ENCODE results near the gene HAGH.
A peak's percentile ranks its signal among the peaks of the same experiment; 100 is the strongest.
"Not testable (repeated sequence)": the region's sequence is repeated elsewhere in the genome, so short reads cannot be mapped to it uniquely, and the experiment has no call there.

HAGH gene

DNA sequence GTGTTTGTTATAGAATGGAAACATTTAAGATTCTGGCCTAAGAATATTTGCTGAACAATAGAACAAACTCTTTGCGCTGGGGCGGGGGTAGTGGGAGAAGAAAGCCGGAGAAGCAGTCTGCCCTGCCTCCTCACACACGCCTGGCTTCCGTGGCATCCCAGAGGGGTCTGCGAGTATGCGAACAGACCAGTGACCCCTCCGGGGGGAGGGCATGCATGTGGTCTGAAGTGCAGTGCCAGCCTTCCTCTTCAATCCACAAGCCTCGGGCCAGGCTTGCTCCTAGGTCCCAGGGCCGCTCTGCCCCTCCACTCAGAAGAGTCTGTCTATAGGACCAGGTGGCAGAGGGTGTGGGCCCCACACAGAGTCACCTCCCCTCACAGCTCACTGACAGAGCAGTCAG, 19.0 kb downstream of the HAGH start:
- Histone ChIP-seq H3K4me1 (no peaks in the 10 kb centered on the region), H3K27me3 (no peaks in the 10 kb centered on the region), H3K36me3 (peaks cover 35 to 56% (median 52%) of the 10 kb centered on the region in 3 donors), H3K9me3 (no peaks in the 10 kb centered on the region), H3K4me3 (no peak overlapping the region), H3K27ac (no peak overlapping the region)
- no peak for DNase-seq
- TF ChIP-seq, protein P1, sequence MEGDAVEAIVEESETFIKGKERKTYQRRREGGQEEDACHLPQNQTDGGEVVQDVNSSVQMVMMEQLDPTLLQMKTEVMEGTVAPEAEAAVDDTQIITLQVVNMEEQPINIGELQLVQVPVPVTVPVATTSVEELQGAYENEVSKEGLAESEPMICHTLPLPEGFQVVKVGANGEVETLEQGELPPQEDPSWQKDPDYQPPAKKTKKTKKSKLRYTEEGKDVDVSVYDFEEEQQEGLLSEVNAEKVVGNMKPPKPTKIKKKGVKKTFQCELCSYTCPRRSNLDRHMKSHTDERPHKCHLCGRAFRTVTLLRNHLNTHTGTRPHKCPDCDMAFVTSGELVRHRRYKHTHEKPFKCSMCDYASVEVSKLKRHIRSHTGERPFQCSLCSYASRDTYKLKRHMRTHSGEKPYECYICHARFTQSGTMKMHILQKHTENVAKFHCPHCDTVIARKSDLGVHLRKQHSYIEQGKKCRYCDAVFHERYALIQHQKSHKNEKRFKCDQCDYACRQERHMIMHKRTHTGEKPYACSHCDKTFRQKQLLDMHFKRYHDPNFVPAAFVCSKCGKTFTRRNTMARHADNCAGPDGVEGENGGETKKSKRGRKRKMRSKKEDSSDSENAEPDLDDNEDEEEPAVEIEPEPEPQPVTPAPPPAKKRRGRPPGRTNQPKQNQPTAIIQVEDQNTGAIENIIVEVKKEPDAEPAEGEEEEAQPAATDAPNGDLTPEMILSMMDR (IDR thresholded peaks at IDR 0.05) = no peak
- intact Hi-C loops (cut with DNase I; ENCODE audit: low total_unique reads) = no loop called here

DNA sequence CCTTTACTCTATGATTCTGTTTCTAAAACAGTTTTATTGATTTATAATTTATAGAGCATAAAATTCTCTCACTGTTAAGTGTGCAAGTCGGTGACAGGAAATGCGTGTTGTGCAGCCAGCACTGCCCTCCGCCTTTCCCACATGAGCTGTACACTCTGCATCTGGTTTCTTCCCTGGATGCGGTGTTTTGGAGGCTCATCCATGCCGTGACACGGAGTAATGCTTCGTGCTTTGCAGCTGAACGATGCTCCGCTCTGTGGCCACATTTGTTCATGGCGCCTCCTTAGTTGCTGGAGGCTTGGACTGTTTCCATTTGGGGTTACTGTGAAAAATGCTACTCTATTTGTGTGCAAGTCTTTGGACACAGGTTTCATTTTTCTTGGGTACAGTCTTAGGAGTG, 25.9 kb downstream of the HAGH start:
- H3K9me3 ChIP-seq = peaks cover 0 to 5% (median 0%) of the 10 kb centered on the region in 3 donors
- H3K27me3 ChIP-seq = no peaks in the 10 kb centered on the region
- no peaks in the 10 kb centered on the region for H3K4me1 ChIP-seq
- H3K27ac ChIP-seq = no peak overlapping the region
- TF ChIP-seq, protein P1 (IDR thresholded peaks at IDR 0.05) = no peak
- peaks cover 0 to 8% (median 0%) of the 10 kb centered on the region in 3 donors for H3K36me3 ChIP-seq
- intact Hi-C loops (cut with DNase I; ENCODE audit: low total_unique reads) = no loop called here
- DNase-seq = no peak
- no peak overlapping the region for H3K4me3 ChIP-seq

- H3K36me3 ChIP-seq; DNase-seq; H3K4me3 ChIP-seq; H3K9me3 ChIP-seq; H3K27me3 ChIP-seq; H3K4me1 ChIP-seq; intact Hi-C loops (cut with DNase I; ENCODE audit: low total_unique reads); H3K27ac ChIP-seq: not testable (repeated sequence)
These were observed 27.4 kb downstream of the HAGH start for GRCh38 chr16:1799263-1799662.

- intact Hi-C loops (cut with DNase I; ENCODE audit: low total_unique reads) = no loop called here
- TF ChIP-seq, protein P1 (IDR thresholded peaks at IDR 0.05) = no peak
- Histone ChIP-seq H3K36me3 (peaks cover 0 to 29% (median 8%) of the 10 kb centered on the region in 3 donors), H3K27ac (no peak overlapping the region), H3K4me1 (peaks cover 0 to 9% (median 0%) of the 10 kb centered on the region in 4 donors), H3K9me3 (peaks cover 0 to 5% (median 0%) of the 10 kb centered on the region in 3 donors), H3K27me3 (no peaks in the 10 kb centered on the region), H3K4me3 (no peak overlapping the region)
- peak in 1 of 2 donors; percentile 57 for DNase-seq
These were observed 31.5 kb downstream of the HAGH start for GRCh38 chr16:1794908-1795666.

- H3K4me1 ChIP-seq = peaks cover 0 to 9% (median 0%) of the 10 kb centered on the region in 4 donors
- intact Hi-C loops (cut with DNase I; ENCODE audit: low total_unique reads) = no loop called here
- H3K4me3 ChIP-seq = no peak overlapping the region
- no peaks in the 10 kb centered on the region for H3K27me3 ChIP-seq
- peaks cover 0 to 5% (median 0%) of the 10 kb centered on the region in 3 donors for H3K9me3 ChIP-seq
- H3K27ac ChIP-seq = no peak overlapping the region
- peaks cover 0 to 36% (median 13%) of the 10 kb centered on the region in 3 donors for H3K36me3 ChIP-seq
- TF ChIP-seq, protein P1 (IDR thresholded peaks at IDR 0.05) = no peak
- DNase-seq = no peak
These were observed 32.3 kb downstream of the HAGH start for GRCh38 chr16:1794221-1794871.

DNA sequence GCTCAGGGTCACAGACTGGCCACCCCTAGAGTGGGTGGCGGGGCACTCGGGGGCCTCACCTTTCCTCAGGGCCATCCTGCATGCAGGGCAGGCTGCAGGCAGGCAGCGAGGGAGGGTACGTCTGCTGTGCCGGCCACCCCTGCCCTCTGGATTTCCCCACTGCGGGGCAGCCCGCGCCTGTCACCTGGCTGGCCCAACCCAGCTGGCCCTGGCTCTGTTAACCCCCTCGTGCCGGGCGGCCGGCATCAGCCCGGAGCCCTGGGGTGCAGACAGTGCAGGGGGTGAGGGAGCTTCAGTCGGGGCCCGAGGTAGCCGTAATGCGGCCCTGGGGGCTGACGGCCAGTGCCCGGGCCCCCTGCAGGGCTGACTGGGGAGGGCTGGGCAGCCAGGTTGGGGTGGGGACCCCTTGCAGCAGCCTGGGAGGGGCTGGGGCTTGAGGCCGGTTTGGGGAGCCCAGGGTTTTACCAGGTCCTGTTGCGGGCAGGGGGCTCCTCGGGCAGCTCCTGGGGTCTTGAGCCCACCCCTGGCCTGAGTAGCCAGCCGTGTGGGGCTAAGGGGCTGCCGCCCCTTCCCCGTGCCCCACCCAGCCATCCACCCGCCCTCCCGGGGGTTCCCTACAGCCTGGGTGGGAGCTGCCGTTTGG, 32.9 kb downstream of the HAGH start, which contains the start of gene IGFALS:
IGFALS (minus strand) TSS at position 128 of the 643 bp plus-strand sequence; CDS start at position 75, 53 bp downstream.
- no peak for DNase-seq
- TF ChIP-seq, protein P1 (IDR thresholded peaks at IDR 0.05) = no peak
- Histone ChIP-seq H3K27ac (no peak within 1 kb of the TSS), H3K4me3 (no peak within 1 kb of the TSS), H3K36me3 (peaks cover 3 to 43% (median 20%) of the 10 kb centered on the region in 3 donors), H3K4me1 (peaks cover 0 to 9% (median 0%) of the 10 kb centered on the region in 4 donors), H3K9me3 (peaks cover 0 to 5% (median 0%) of the 10 kb centered on the region in 3 donors), H3K27me3 (no peaks in the 10 kb centered on the region)
- intact Hi-C loops (cut with DNase I; ENCODE audit: low total_unique reads) = no loop called here
